ENCODE measurements around the gene SOCS1.

GRCh38 chr16:11219178-11219577 is 36.8 kb downstream of the SOCS1 start:
- TF ChIP-seq YY1 (IDR thresholded peaks at IDR 0.05; ENCODE audit: insufficient read depth, insufficient read length) (no peak), ZNF274 (IDR thresholded peaks at IDR 0.05; ENCODE audit: low read depth, low read length) (no peak)
